AG04450 (cell line): ENCODE results near the gene TRIM44. TPM values are rescaled to one million over a fixed set of nuclear protein-coding genes. Genes with fewer than 3 reads are reported as not detected.
"Not testable (repeated sequence)": the region's sequence is repeated elsewhere in the genome, so short reads cannot be mapped to it uniquely, and the experiment has no call there.

ENCODE experiments used
- CTCF ChIA-PET: fragments of 300-600, 350-600 bp; formaldehyde crosslinking; extraction: SDS; loops from one replicate; lab custom pipeline; 2022; ENCODE audit warnings: antibody characterized with exemption, inconsistent platforms; lab: Charles Lee
- POLR2A ChIA-PET: fragments of 350-600 bp; formaldehyde crosslinking; extraction: SDS; loops from one replicate; lab custom pipeline; 2021; ENCODE audit warnings: antibody characterized with exemption, inconsistent platforms; lab: Yijun Ruan, JAX
- DNase-seq: peaks from one replicate; pipeline ENCODE4 v3.0.0-alpha.2; 2011; ENCODE audit warnings: low read depth, low spot score
- H3K27ac ChIP-seq: one replicate; pipeline ENCODE4 v1.5.1; 2012; ENCODE audit warnings: low read depth, low read length, control low read depth
- H3K27me3 ChIP-seq: one replicate; pipeline ENCODE4 v1.6.0; 2012; ENCODE audit warnings: low read length; ENCODE audit not compliant: control insufficient read depth, insufficient read depth
- H3K4me3 ChIP-seq: 2 replicates; pipeline ENCODE4 v1.5.1; 2011; ENCODE audit warnings: mild to moderate bottlenecking, low read depth, low read length, control low read depth
- H3K9me3 ChIP-seq: 2 replicates; pipeline ENCODE4 v1.5.1; 2012; ENCODE audit warnings: low read length; ENCODE audit not compliant: control insufficient read depth, insufficient read depth
- CTCF ChIP-seq: IDR thresholded peaks from 2 replicates; pipeline ENCODE4 v1.5.1; 2011; ENCODE audit warnings: low read depth, low read length, control low read depth, inconsistent platforms
- polyA plus RNA-seq: library from polyadenylated mRNA; depleted of rRNA; stranded (reverse); fragments of >200 nt; gene quantifications from 2 replicates; pipeline ENCODE4 v1.2.3, GENCODE V29; 2011

The TRIM44 gene
- polyA plus RNA-seq, 1 experiment, result 70.7 TPM

GRCh38 chr11:35641964-35642363 lies 20.6 kb upstream of the TRIM44 start:
- DNase-seq, result no peak
- ChIA-PET CTCF (interaction anchor here (0.5 kb wide), 1 partner anchor 25 kb away, joined by 4 read pairs; no protein-coding TSS in a partner anchor), POLR2A (no interaction called here)
- no peak for TF ChIP-seq CTCF
- Histone ChIP-seq H3K9me3 (no peaks in the 10 kb centered on the region), H3K27ac (no peak overlapping the region), H3K27me3 (no peaks in the 10 kb centered on the region), H3K4me3 (no peak overlapping the region)

- ChIA-PET POLR2A (no interaction called here), CTCF (interaction anchor here (0.6 kb wide), 1 partner anchor 14 kb away, joined by 4 read pairs; no protein-coding TSS in a partner anchor)
- no peak for TF ChIP-seq CTCF
- no peak overlapping the region for H3K4me3 ChIP-seq
- DNase-seq, result no peak
- no peak overlapping the region for H3K27ac ChIP-seq
- no peaks in the 10 kb centered on the region for H3K9me3 ChIP-seq
- no peaks in the 10 kb centered on the region for H3K27me3 ChIP-seq
Observed at GRCh38 chr11:35647421-35648093, 15.0 kb upstream of the TRIM44 start.

GRCh38 chr11:35650006-35650405 lies 12.6 kb upstream of the TRIM44 start:
- no peak for TF ChIP-seq CTCF
- POLR2A ChIA-PET, result no interaction called here
- no peak for DNase-seq
- CTCF ChIA-PET, result interaction anchor here (0.7 kb wide), 1 partner anchor 146 kb away, joined by 5 read pairs; no protein-coding TSS in a partner anchor
- no peaks in the 10 kb centered on the region for H3K27me3 ChIP-seq
- no peaks in the 10 kb centered on the region for H3K9me3 ChIP-seq
- no peak overlapping the region for H3K4me3 ChIP-seq
- H3K27ac ChIP-seq, result no peak overlapping the region

- H3K27ac ChIP-seq, result no peak overlapping the region
- no peaks in the 10 kb centered on the region for H3K9me3 ChIP-seq
- ChIA-PET POLR2A (no interaction called here), CTCF (no interaction called here)
- DNase-seq, result no peak
- H3K27me3 ChIP-seq, result no peaks in the 10 kb centered on the region
- H3K4me3 ChIP-seq, result no peak overlapping the region
- no peak for TF ChIP-seq CTCF
Observed at GRCh38 chr11:35650467-35650866, 12.1 kb upstream of the TRIM44 start.

GRCh38 chr11:35651263-35651662 lies 11.3 kb upstream of the TRIM44 start:
- Histone ChIP-seq H3K27me3 (no peaks in the 10 kb centered on the region), H3K4me3 (no peak overlapping the region), H3K9me3 (no peaks in the 10 kb centered on the region), H3K27ac (no peak overlapping the region)
- no peak for DNase-seq
- ChIA-PET CTCF (interaction anchor here (1.0 kb wide), 1 partner anchor 170 kb away, joined by 5 read pairs; no protein-coding TSS in a partner anchor), POLR2A (no interaction called here)
- TF ChIP-seq CTCF, result no peak

- H3K27me3 ChIP-seq, POLR2A ChIA-PET, H3K27ac ChIP-seq, H3K9me3 ChIP-seq, DNase-seq, H3K4me3 ChIP-seq: not testable (repeated sequence)
- CTCF ChIA-PET, result interaction anchor here (0.6 kb wide), 1 partner anchor 90 kb away, joined by 3 read pairs; no protein-coding TSS in a partner anchor
Observed at GRCh38 chr11:35652786-35653185, 9.8 kb upstream of the TRIM44 start.
